Measurements from ENCODE around the gene FGF1. TPM values are rescaled to one million over a fixed set of nuclear protein-coding genes. Genes with fewer than 3 reads are reported as not detected.

FGF1 gene
- total RNA-seq, 1 experiment from 2014 or later, result 4.1 TPM

- DNase-seq (ENCODE audit: low read depth), result peak; percentile 55
Observed at GRCh38 chr5:142697356-142698255, 11.7 kb upstream of the FGF1 start.

GRCh38 chr5:142696379-142696778 is 10.5 kb upstream of the FGF1 start:
- DNase-seq (ENCODE audit: low read depth), result no peak

DNA sequence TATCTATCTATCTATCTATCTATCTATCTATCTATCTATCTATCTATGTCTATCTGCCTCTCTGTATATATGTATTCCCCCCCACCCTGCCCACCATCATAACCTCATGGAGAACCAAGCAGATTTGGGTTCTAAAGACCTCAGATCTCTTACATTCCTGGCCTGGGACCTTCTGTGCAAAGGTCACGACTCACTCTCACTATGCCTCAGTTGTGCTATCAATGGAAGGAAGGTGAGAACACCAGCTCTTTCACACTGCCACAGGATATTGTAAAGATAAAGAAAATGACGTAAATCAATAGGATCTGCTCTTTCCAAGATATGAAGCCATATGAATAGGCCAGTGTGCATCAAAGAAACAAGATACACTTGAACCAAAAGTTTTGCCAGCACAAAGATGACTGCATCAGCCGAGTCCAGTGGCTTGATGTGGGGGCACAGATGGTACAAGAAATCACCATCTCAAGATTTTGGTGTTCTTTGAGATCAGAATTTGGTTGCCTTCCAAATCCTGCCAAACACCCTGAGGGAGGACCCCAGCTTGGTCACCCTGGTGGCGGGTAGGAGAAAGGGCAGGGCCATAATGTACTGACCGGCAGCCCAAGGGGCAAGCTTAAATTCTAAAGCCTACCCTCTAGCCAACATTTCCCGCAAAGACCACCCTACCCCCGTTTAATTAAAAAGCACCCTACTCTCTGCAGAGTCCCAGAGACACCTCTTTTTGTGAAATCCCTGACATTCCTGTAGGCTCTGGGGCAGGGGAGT is 8.4 kb upstream of the FGF1 start:
- DNase-seq (ENCODE audit: low read depth), result no peak

- DNase-seq (ENCODE audit: low read depth), result no peak
Observed at GRCh38 chr5:142692321-142692894, 6.5 kb upstream of the FGF1 start.

GRCh38 chr5:142690667-142691066 is 4.8 kb upstream of the FGF1 start:
- DNase-seq (ENCODE audit: low read depth), result no peak

DNA sequence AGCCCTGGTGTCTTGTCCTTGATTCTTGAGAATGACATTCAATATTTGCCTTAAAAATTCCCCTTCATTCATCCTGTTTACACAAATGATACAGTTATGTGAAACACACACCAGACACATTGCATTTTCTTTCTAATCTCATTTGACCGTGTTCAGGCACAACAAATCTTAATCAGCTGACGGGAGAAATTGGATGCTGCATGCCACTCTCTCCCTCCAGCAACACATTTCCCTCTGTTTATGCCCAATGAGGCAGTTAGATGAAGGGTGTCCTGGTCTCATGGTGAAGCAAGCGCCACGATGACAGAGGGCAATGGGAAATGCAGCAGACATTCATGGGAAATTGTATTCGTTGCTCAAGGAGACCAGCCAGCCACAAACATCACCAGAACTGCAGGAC is 3.2 kb upstream of the FGF1 start:
- no peak for DNase-seq (ENCODE audit: low read depth)

- DNase-seq (ENCODE audit: low read depth), result no peak
Observed at GRCh38 chr5:142688281-142688989, 2.5 kb upstream of the FGF1 start.

DNA sequence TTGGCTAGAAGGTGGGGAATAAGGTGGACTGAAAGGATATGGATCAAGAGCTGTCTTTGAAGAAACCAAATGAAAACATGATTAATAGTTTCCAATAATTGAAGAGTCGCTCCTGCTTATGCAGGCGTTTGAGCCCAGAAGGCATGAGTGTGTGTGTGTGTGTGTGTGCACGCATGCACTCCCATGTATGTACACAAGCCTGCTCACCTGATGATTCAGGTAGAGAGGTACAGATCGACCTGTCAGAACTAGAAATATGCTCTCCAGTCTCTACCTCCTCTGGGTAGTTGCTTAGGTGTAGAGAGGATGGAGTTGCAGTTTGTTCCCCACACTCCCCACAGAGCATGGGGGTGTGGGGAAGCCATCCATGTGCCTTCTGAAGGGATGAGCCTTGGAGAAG is 1.1 kb upstream of the FGF1 start:
- DNase-seq (ENCODE audit: low read depth), result no peak

- peak; percentile 82 for DNase-seq (ENCODE audit: low read depth)
Observed at GRCh38 chr5:142686210-142686734, 382 bp upstream of the FGF1 start.

DNA sequence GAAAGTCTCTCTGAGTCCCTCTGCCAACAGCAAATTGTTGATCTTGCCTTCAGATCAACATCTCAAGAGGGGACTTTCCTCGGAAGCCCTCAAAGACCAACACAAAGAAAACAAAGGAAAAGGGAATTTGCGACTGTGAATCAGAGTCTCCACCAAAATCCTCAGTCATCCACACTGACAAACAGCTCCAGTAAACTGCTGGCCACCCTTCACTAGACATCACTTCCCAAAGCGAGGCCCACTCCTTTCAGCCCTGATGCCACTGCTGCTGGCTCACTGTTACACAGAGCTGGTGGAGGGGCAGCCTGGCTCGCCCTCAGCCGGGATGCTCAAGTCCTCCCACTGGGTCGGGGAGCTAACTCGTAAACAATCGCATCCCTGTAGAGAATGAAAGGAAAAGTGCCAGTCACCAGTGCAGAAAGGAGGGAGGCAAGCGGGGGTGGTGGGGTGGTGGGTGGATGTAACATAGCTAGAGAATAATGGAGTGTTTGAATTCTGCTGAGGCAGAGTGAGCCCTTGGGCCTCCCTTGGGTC is 1.3 kb downstream of the FGF1 start:
- peak; percentile 34 for DNase-seq (ENCODE audit: low read depth)

DNA sequence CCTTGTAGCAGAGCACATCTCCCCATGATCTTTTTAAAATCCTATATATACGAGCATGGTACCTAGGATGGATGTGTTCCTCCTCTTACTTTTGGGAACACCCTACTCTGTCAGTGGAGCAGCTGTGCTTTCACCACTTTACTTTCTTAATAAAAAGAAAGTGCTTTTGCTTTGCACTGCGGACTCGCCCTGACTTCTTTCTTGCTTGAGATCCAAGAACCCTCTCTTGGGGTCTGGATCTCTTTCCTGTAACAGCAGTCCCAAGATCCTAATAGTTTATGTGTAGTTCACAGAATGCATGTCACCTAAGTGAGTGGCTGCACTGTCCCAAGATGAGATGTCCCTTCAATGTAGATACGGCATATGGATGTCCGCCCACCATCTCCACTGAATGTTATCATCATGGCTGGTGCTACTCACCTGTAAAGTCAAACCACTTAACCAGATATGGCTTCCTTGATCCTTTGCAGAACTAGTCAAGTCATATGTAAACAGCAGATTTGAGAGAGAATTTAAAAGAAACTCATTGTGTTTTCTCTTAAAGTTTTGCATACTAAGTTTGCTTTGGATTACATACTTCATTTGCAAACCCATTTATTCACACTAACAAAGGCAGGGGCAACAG is 1.9 kb downstream of the FGF1 start:
- DNase-seq (ENCODE audit: low read depth), result no peak

DNA sequence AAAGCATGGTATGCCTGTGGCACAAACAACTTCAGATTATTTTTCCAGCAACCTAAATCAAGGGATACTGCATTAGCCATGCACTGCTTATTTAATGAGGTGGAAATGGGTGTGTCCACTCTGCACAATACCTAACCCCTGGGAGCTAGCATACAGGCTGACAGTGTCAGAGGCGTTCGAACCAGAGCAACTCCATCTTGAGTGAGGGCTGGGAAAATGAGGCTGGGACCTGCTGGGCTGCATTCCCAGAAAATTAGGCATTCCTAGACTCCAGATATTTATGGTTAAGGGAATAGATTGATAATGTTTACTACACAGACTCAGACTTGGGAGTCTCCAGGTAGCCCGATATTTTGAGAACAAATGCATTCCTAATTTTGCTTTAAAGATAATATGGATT is 2.8 kb downstream of the FGF1 start:
- DNase-seq (ENCODE audit: low read depth), result no peak

DNA sequence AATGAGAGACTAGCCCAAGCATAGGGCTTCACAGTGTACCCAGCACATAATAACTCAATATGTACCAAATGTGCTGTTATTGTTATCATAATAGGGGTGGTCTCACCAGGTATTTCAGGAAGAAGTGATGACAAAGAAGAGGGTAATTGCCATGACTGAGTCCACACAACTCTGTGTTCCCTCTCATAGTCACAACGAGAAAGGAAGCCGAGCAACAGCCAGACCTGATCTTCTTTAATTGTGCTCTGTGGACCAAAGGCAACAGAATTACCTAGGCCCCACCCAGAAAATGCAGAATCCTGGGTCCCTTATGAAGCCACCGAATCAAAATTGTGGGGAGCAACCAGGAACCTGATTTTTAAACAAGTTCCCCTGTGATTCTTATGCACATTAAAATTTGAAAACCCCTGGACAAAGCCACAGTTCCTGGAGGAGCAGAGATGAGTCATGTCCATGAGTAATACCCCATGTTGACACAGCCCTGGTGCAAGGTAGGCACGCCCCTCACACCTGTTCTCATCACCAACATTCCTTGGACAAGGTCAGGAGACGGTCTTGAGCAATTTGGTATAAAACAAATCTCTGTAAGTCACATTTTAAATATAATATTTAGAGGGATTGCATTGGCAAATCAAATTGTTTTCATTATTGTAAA is 5.2 kb downstream of the FGF1 start:
- peak; percentile 81 for DNase-seq (ENCODE audit: low read depth)

GRCh38 chr5:142679744-142680143 is 6.1 kb downstream of the FGF1 start:
- DNase-seq (ENCODE audit: low read depth), result no peak

GRCh38 chr5:142678529-142678928 is 7.4 kb downstream of the FGF1 start:
- DNase-seq (ENCODE audit: low read depth), result no peak

DNA sequence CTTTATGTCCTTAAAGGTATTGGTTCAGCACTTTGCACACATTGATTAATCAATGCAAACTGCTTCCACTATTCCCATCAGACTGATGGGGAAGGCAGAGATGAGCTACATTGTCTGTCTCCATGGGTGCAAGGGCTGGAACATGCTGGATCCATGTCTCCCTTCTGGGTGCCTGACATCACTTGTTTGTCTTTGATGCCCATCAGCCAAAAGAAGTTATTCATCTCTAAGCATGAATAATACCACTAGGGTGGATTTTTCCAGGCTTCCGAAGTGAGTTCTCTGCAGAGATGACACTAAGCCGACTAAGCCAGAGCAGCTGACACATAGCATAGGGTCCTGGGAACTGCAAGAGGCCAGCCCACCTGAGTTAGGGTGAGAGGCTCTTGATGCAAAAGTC is 8.7 kb downstream of the FGF1 start:
- DNase-seq (ENCODE audit: low read depth), result no peak

DNA sequence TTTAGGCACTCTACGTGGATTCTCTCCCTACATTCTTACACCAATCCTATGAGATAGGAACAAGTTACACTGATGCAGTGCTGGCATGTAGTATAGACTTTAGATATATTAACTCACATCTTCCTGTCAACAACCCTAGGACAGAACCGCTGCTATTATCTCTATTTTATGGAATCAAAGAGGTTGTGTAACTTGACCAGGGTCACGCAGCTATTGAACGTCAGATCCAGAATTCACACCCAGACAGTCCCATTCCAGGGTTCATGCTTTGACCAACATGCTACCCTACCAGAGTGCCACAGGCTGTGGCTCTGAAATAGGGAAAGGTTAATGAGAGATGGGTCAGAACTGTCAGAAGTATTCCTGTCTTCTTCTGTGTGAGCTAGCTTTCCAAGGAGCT is 9.6 kb downstream of the FGF1 start:
- no peak for DNase-seq (ENCODE audit: low read depth)

DNA sequence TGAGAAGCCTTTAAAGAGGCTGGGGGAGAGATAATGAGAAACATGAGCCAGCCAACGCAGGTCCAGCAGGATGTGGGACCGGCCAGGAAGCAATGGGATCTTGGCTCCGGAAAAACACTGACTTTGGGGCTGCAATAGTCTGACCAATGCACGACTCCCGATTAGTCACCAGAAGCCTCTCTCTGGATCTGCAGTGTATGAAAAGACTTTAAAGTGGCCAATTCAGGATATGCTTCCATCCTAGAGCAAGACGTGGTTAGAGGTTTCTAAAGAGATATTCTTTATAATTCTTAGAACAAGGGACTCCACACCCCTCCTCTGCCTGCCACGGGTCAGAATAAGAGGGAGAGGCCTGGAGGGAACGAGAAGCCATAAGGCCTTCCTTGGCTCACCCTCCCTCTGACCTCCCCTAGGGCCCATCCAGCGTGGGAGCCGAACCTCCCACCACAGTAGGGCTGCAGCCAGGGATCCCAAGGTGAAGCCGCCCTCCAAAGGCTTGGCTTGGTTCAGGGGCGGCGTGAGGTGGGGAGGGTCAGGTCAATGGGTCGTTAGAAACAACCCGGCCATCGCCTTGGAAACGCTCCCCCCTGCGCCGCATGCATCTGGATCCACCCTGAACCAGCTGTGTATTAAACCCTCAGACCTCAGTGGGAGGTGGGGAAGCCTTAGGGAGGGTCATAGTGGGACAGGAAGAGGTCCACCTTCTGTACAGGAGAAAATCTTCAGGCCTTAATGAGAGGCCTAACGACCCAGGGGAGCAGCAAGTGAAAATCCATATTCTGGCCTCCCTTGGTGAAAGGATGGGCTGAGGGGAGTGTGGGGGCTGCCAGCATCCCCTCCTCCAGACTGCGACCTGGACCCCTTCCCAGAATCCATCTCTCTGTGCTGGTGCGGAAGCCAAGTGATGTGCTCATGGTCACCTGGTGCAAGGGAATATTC is 11.1 kb downstream of the FGF1 start:
- peak; percentile 80 for DNase-seq (ENCODE audit: low read depth)

GRCh38 chr5:142671801-142672200 is 14.1 kb downstream of the FGF1 start:
- DNase-seq (ENCODE audit: low read depth), result peak; percentile 63

Data from M059J (cell line).